HEK293 (cell line): Measurements from ENCODE around the gene SLC35G6.

Experiments used
- BCL11B ChIP-seq: fragments of 450-650 bp; formaldehyde crosslinking; IDR thresholded peaks from 2 replicates; pipeline ENCODE4 v1.5.1; 2016; ENCODE audit warnings: low read depth, missing biosample characterization, missing genetic modification characterization
- GFI1B ChIP-seq: fragments of 450-650 bp; formaldehyde crosslinking; IDR thresholded peaks from 2 replicates; pipeline ENCODE4 v1.5.1; 2016; ENCODE audit warnings: missing biosample characterization, missing genetic modification characterization
- GLI2 ChIP-seq: fragments of 450-650 bp; formaldehyde crosslinking; IDR thresholded peaks from 2 replicates; pipeline ENCODE4; 2017; ENCODE audit warnings: missing biosample characterization, missing genetic modification characterization, low read depth, borderline replicate concordance
- GLIS2 ChIP-seq: fragments of 450-650 bp; formaldehyde crosslinking; IDR thresholded peaks from 2 replicates; pipeline ENCODE4 v1.5.1; 2016; ENCODE audit warnings: missing biosample characterization, missing genetic modification characterization
- HOXD13 ChIP-seq: sonication (generic); formaldehyde crosslinking; IDR thresholded peaks from 2 replicates; pipeline ENCODE4 v1.8.0; 2022; ENCODE audit warnings: missing genetic modification reagents, borderline replicate concordance
- KLF8 ChIP-seq: fragments of 450-650 bp; formaldehyde crosslinking; IDR thresholded peaks from 2 replicates; pipeline ENCODE4 v1.5.1; 2016; ENCODE audit warnings: missing biosample characterization, missing genetic modification characterization
- MYNN ChIP-seq: fragments of 450-650 bp; formaldehyde crosslinking; IDR thresholded peaks from 2 replicates; pipeline ENCODE4 v1.5.1; 2016; ENCODE audit warnings: missing biosample characterization, missing genetic modification characterization, borderline replicate concordance
- MZF1 ChIP-seq: fragments of 450-650 bp; formaldehyde crosslinking; IDR thresholded peaks from 2 replicates; pipeline ENCODE4 v1.5.1; 2017; ENCODE audit warnings: missing biosample characterization, missing genetic modification characterization, borderline replicate concordance
- OSR2 ChIP-seq: fragments of 450-650 bp; formaldehyde crosslinking; IDR thresholded peaks from 2 replicates; pipeline ENCODE4 v1.5.1; 2016; ENCODE audit warnings: missing biosample characterization, missing genetic modification characterization
- REPIN1 ChIP-seq: fragments of 450-650 bp; formaldehyde crosslinking; IDR thresholded peaks from 2 replicates; pipeline ENCODE4 v1.5.1; 2017; ENCODE audit warnings: missing biosample characterization, missing genetic modification characterization, low read depth
- SALL2 ChIP-seq: fragments of 450-650 bp; formaldehyde crosslinking; IDR thresholded peaks from 2 replicates; pipeline ENCODE4 v1.5.0; 2017; ENCODE audit warnings: missing biosample characterization, mild to moderate bottlenecking, missing genetic modification characterization, borderline replicate concordance
- ZBTB10 ChIP-seq: fragments of 450-650 bp; formaldehyde crosslinking; IDR thresholded peaks from 2 replicates; pipeline ENCODE4 v1.5.1; 2016; ENCODE audit warnings: missing biosample characterization, missing genetic modification characterization
- ZBTB21 ChIP-seq: fragments of 450-650 bp; formaldehyde crosslinking; IDR thresholded peaks from 2 replicates; pipeline ENCODE4 v1.5.1; 2017; ENCODE audit warnings: missing biosample characterization, missing genetic modification characterization
- ZFHX2 ChIP-seq: fragments of 450-650 bp; formaldehyde crosslinking; conservative IDR thresholded peaks from 2 replicates; pipeline ENCODE4 v1.5.1; 2016; ENCODE audit warnings: missing biosample characterization, missing genetic modification characterization
- ZNF121 ChIP-seq: fragments of 450-650 bp; formaldehyde crosslinking; IDR thresholded peaks from 2 replicates; pipeline ENCODE4 v1.5.1; 2016; ENCODE audit warnings: missing biosample characterization, missing genetic modification characterization
- ZNF133 ChIP-seq: fragments of 450-650 bp; formaldehyde crosslinking; IDR thresholded peaks from 2 replicates; pipeline ENCODE4 v1.5.1; 2016; ENCODE audit warnings: missing biosample characterization, missing genetic modification characterization
- ZNF155 ChIP-seq: fragments of 450-650 bp; formaldehyde crosslinking; IDR thresholded peaks from 2 replicates; pipeline ENCODE4 v1.5.1; 2016; ENCODE audit warnings: missing biosample characterization, missing genetic modification characterization
- ZNF324 ChIP-seq: fragments of 450-650 bp; formaldehyde crosslinking; IDR thresholded peaks from 2 replicates; pipeline ENCODE4 v1.5.1; 2016; ENCODE audit warnings: missing biosample characterization, missing genetic modification characterization
- ZNF391 ChIP-seq: fragments of 450-650 bp; formaldehyde crosslinking; IDR thresholded peaks from 2 replicates; pipeline ENCODE4 v1.5.1; 2016; ENCODE audit warnings: low read depth, missing biosample characterization, missing genetic modification characterization, borderline replicate concordance
- ZNF404 ChIP-seq: fragments of 450-650 bp; formaldehyde crosslinking; IDR thresholded peaks from 2 replicates; pipeline ENCODE4 v1.5.1; 2017; ENCODE audit warnings: missing biosample characterization, missing genetic modification characterization
- ZNF416 ChIP-seq: fragments of 450-650 bp; formaldehyde crosslinking; IDR thresholded peaks from 2 replicates; pipeline ENCODE4 v1.5.1; 2016; ENCODE audit warnings: missing biosample characterization, missing genetic modification characterization
- ZNF423 ChIP-seq: fragments of 450-650 bp; formaldehyde crosslinking; IDR thresholded peaks from 2 replicates; pipeline ENCODE4 v1.5.1; 2016; ENCODE audit warnings: missing biosample characterization, missing genetic modification characterization
- ZNF501 ChIP-seq: fragments of 450-650 bp; formaldehyde crosslinking; IDR thresholded peaks from 2 replicates; pipeline ENCODE4 v1.5.1; 2016; ENCODE audit warnings: missing biosample characterization, missing genetic modification characterization
- ZNF513 ChIP-seq: fragments of 450-650 bp; IDR thresholded peaks from 2 replicates; pipeline ENCODE4 v1.5.1; 2018; ENCODE audit warnings: missing biosample characterization, missing genetic modification characterization
- ZNF514 ChIP-seq: fragments of 450-650 bp; formaldehyde crosslinking; IDR thresholded peaks from 2 replicates; pipeline ENCODE4 v1.5.1; 2016; ENCODE audit warnings: missing biosample characterization, missing genetic modification characterization
- ZNF529 ChIP-seq: fragments of 450-650 bp; formaldehyde crosslinking; IDR thresholded peaks from 2 replicates; pipeline ENCODE4 v1.5.1; 2017; ENCODE audit warnings: missing genetic modification characterization, missing biosample characterization; ENCODE audit not compliant: insufficient replicate concordance
- ZNF530 ChIP-seq: fragments of 450-650 bp; formaldehyde crosslinking; IDR thresholded peaks from 2 replicates; pipeline ENCODE4 v1.5.1; 2016; ENCODE audit warnings: low read depth, missing biosample characterization, missing genetic modification characterization
- ZNF561 ChIP-seq: fragments of 450-650 bp; IDR thresholded peaks from 2 replicates; pipeline ENCODE4 v1.5.1; 2018; ENCODE audit warnings: missing biosample characterization, missing genetic modification characterization, borderline replicate concordance
- ZNF585B ChIP-seq: fragments of 450-650 bp; formaldehyde crosslinking; IDR thresholded peaks from 2 replicates; pipeline ENCODE4 v1.5.1; 2016; ENCODE audit warnings: missing biosample characterization, missing genetic modification characterization
- ZNF629 ChIP-seq: fragments of 450-650 bp; formaldehyde crosslinking; IDR thresholded peaks from 2 replicates; pipeline ENCODE4 v1.5.1; 2017; ENCODE audit warnings: missing biosample characterization, missing genetic modification characterization
- ZNF670 ChIP-seq: fragments of 450-650 bp; formaldehyde crosslinking; IDR thresholded peaks from 2 replicates; pipeline ENCODE4 v1.5.1; 2016; ENCODE audit warnings: missing biosample characterization, missing genetic modification characterization, low read depth
- ZNF776 ChIP-seq: fragments of 450-650 bp; formaldehyde crosslinking; IDR thresholded peaks from 2 replicates; pipeline ENCODE4 v1.5.0; 2017; ENCODE audit warnings: missing biosample characterization, missing genetic modification characterization, borderline replicate concordance
- ZSCAN5A ChIP-seq: fragments of 450-650 bp; formaldehyde crosslinking; IDR thresholded peaks from 2 replicates; pipeline ENCODE4 v1.5.1; 2016; ENCODE audit warnings: missing biosample characterization, missing genetic modification characterization
- ZXDB ChIP-seq: fragments of 450-650 bp; formaldehyde crosslinking; IDR thresholded peaks from 2 replicates; pipeline ENCODE4 v1.5.1; 2016; ENCODE audit warnings: missing biosample characterization, missing genetic modification characterization

SLC35G6 gene

GRCh38 chr17:7436556-7437368 is 44.5 kb upstream of the SLC35G6 start (continued):
- no peak for TF ChIP-seq SALL2 (tag by site-specific recombination)
- TF ChIP-seq ZNF530 (tag by site-specific recombination), result no peak
- TF ChIP-seq ZNF585B, result no peak
- no peak for TF ChIP-seq ZNF776 (tag by site-specific recombination)
- TF ChIP-seq ZNF629 (tag by site-specific recombination), result no peak; the same call in 1 of the 2 replicates
- no peak for TF ChIP-seq HOXD13
- TF ChIP-seq MYNN, result no peak
- TF ChIP-seq OSR2 (tag by site-specific recombination), result peak; percentile 55; the same call in 1 of the 2 replicates
- TF ChIP-seq KLF8 (tag by site-specific recombination), result peak; percentile 46; the same call in 1 of the 2 replicates
- no peak for TF ChIP-seq ZXDB (tag by site-specific recombination)
- no peak for TF ChIP-seq ZNF155
- no peak for TF ChIP-seq ZNF391 (tag by site-specific recombination)
- no peak for TF ChIP-seq ZNF416 (tag by site-specific recombination)
- peak; percentile 91 for TF ChIP-seq ZNF561
- TF ChIP-seq ZNF121 (tag by site-specific recombination), result no peak
- TF ChIP-seq ZNF324 (tag by site-specific recombination), result no peak
- TF ChIP-seq ZNF404 (tag by site-specific recombination), result no peak
- TF ChIP-seq ZFHX2 (tag by site-specific recombination), result no peak
- no peak for TF ChIP-seq GLI2 (tag by site-specific recombination)
- no peak for TF ChIP-seq ZNF501 (tag by site-specific recombination)
- no peak for TF ChIP-seq ZNF423 (tag by site-specific recombination)
- peak; percentile 62; the same call in 1 of the 2 replicates for TF ChIP-seq GLIS2 (tag by site-specific recombination)
- no peak for TF ChIP-seq ZNF133
- TF ChIP-seq GFI1B (tag by site-specific recombination), result 0 out of 2 replicates have a peak, but pooled peaks have one; percentile 11
- TF ChIP-seq ZNF514 (tag by site-specific recombination), result no peak
- no peak for TF ChIP-seq MZF1 (tag by site-specific recombination)
- no peak for TF ChIP-seq ZSCAN5A (tag by site-specific recombination)
- no peak for TF ChIP-seq ZNF670 (tag by site-specific recombination)
- no peak for TF ChIP-seq BCL11B
- no peak for TF ChIP-seq ZNF513 (tag by site-specific recombination)
- no peak for TF ChIP-seq ZBTB10
- TF ChIP-seq ZBTB21, result no peak
- TF ChIP-seq ZNF529 (tag by site-specific recombination), result no peak
- TF ChIP-seq REPIN1 (tag by site-specific recombination), result no peak
